ENCODE measurements around the gene C3. TPM values are rescaled to one million over a fixed set of nuclear protein-coding genes. Genes with fewer than 3 reads are reported as not detected.

The C3 gene
- total RNA-seq, 2 experiments from 2014 or later, result not detected

Small RNA genes lying within 50 kb of the gene (microRNA-seq; reads per million reads assigned to microRNA genes)
- not detected for gene MIR6791 (ENCODE audit: borderline microRNAs expressed, borderline replicate concordance)

Other genes with a start within 250 kb of the C3 start
- 100 to 1,000 TPM in 1 of 2 experiments, 10 to 100 TPM in 1; 100.0 to 104 TPM for gene DENND1C, start 238.9 kb downstream of the C3 start, total RNA-seq
- gene TUBB4A, start 218.3 kb downstream of the C3 start, total RNA-seq, result 1 to 10 TPM; 1.2 to 2.5 TPM
- gene TNFSF9, start 189.6 kb downstream of the C3 start, total RNA-seq, result 1 to 10 TPM; 1.1 to 1.5 TPM
- 10 to 100 TPM; 12.6 to 12.9 TPM for gene CD70, start 129.5 kb downstream of the C3 start, total RNA-seq
- 10 to 100 TPM; 20.2 to 20.8 TPM for gene TNFSF14, start 50.5 kb downstream of the C3 start, total RNA-seq
- gene GPR108, start 16.9 kb upstream of the C3 start, total RNA-seq, result 10 to 100 TPM; 64.6 TPM
- gene TRIP10, start 19.0 kb upstream of the C3 start, total RNA-seq, result 10 to 100 TPM; 11.1 to 11.2 TPM
- gene SH2D3A, start 46.8 kb upstream of the C3 start, total RNA-seq, result 10 to 100 TPM; 31.5 to 35.2 TPM
- gene VAV1, start 52.1 kb upstream of the C3 start, total RNA-seq, result 100 to 1,000 TPM; 123 to 132 TPM
- 1 to 10 TPM; 1.2 to 1.5 TPM for gene ADGRE1, start 166.9 kb upstream of the C3 start, total RNA-seq